Measurements from ENCODE around the gene MTURN. TPM values are rescaled to one million over a fixed set of nuclear protein-coding genes. Genes with fewer than 3 reads are reported as not detected.
A peak's percentile ranks its signal among the peaks of the same experiment; 100 is the strongest.

Gene MTURN
- total and polyA plus RNA-seq, 9 of the 15 experiments (the other 6 are each of a cell fraction or from before 2014, with no cell fraction given): 0.94 to 14.8 (median 6.4) TPM

GRCh38 chr7:30146127-30146612, 11.4 kb downstream of the MTURN start (continued):
- TF ChIP-seq POLR2A (conservative IDR thresholded peaks at IDR 0.05) (0 out of 2 replicates have a peak, but pooled peaks have one; percentile 19), THRA (IDR thresholded peaks at IDR 0.05) (no peak), E2F3 (CRISPR knock-in tag; IDR thresholded peaks at IDR 0.05) (no peak), TAL1 (IDR thresholded peaks at IDR 0.05) (peak; percentile 85), STAT5A (IDR thresholded peaks at IDR 0.05; ENCODE audit: borderline replicate concordance, low read length) (peak; percentile 77), DPF2 (IDR thresholded peaks at IDR 0.05) (peak; percentile 97), BCOR (IDR thresholded peaks at IDR 0.05) (peak; percentile 81), TCF7 (IDR thresholded peaks at IDR 0.05; ENCODE audit: borderline replicate concordance) (no peak), MAFG (tag; conservative IDR thresholded peaks at IDR 0.05) (peak; percentile 87), SIN3B (IDR thresholded peaks at IDR 0.05; ENCODE audit: low read depth) (no peak), CTCFL (IDR thresholded peaks at IDR 0.05; ENCODE audit: borderline replicate concordance, insufficient read depth, low read depth, low read length, poor library complexity, severe bottlenecking) (no peak), ZFP36 (IDR thresholded peaks at IDR 0.05; ENCODE audit: low read depth, low read length, partially characterized antibody) (no peak), NRF1 (conservative IDR thresholded peaks at IDR 0.05 in 1 of 2, IDR thresholded peaks at IDR 0.05 in 1 of 2) (no peak), HIVEP1 (CRISPR knock-in tag; IDR thresholded peaks at IDR 0.05) (no peak), ZNF133 (CRISPR knock-in tag; IDR thresholded peaks at IDR 0.05) (no peak), PHF21A (IDR thresholded peaks at IDR 0.05; ENCODE audit: borderline replicate concordance, low read depth) (peak; percentile 32; the same call in 1 of the 2 replicates), RERE (CRISPR knock-in tag; IDR thresholded peaks at IDR 0.05; ENCODE audit: borderline replicate concordance) (no peak), E2F6 (IDR thresholded peaks at IDR 0.05; ENCODE audit: borderline replicate concordance in 1 of 2, extremely low read depth in 1 of 2, insufficient read depth in 1 of 2, insufficient read length in 1 of 2, low read depth in 1 of 2, low read length in 1 of 2, poor library complexity in 1 of 2, severe bottlenecking in 1 of 2) (peak; percentile 68 to 74), GTF2B (IDR thresholded peaks at IDR 0.05; ENCODE audit: extremely low read depth, insufficient read length) (no peak)
